HEK293 (cell line): Measurements from ENCODE around the gene CCDC88C.

Experiments
- CTCF ChIA-PET: fragments of 350-600 bp; formaldehyde crosslinking; extraction: SDS; loops from one replicate; lab custom pipeline; 2021; ENCODE audit warnings: antibody characterized with exemption; lab: Yijun Ruan, JAX
- POLR2A ChIA-PET: fragments of 300-600 bp; formaldehyde crosslinking; extraction: SDS; loops from one replicate; lab custom pipeline; 2020; ENCODE audit warnings: antibody characterized with exemption, inconsistent platforms; lab: Yijun Ruan, JAX
- H3K27ac ChIP-seq: fragments of 200-500 bp; sonication (Bioruptor generic); 2 replicates; pipeline ENCODE4 v1.5.1; 2014; ENCODE audit warnings: low read depth, low read length, control low read depth, inconsistent platforms; ENCODE audit errors: extremely low read depth
- H3K36me3 ChIP-seq, 2 experiments: fragments of 200-500 bp in 1 of 2; sonication (Bioruptor generic) in 1 of 2; 1 replicate in 1 of 2; 2 replicates in 1 of 2; pipeline ENCODE4 v1.5.1; 2014 to 2017; ENCODE audit warnings: inconsistent platforms in 2 of 2, low read length in 2 of 2; ENCODE audit not compliant: control insufficient read depth in 2 of 2, insufficient read depth in 1 of 2
- H3K4me1 ChIP-seq: fragments of 200-500 bp; sonication (Bioruptor generic); 2 replicates; pipeline ENCODE4 v1.5.1; 2014; ENCODE audit warnings: mild to moderate bottlenecking, low read length, inconsistent platforms; ENCODE audit not compliant: control insufficient read depth, insufficient read depth
- H3K4me3 ChIP-seq: 2 replicates; pipeline ENCODE4 v1.5.1; 2011; ENCODE audit warnings: low read depth, mild to moderate bottlenecking, control low read depth, low read length, moderate library complexity
- H3K9me3 ChIP-seq: fragments of 200-500 bp; sonication (Bioruptor generic); 2 replicates; pipeline ENCODE4 v1.5.1; 2014; ENCODE audit warnings: low read depth, low read length, inconsistent platforms; ENCODE audit not compliant: control insufficient read depth, insufficient read depth
- EGR2 ChIP-seq: fragments of 450-650 bp; formaldehyde crosslinking; IDR thresholded peaks from 2 replicates; pipeline ENCODE4 v1.5.1; 2016; ENCODE audit warnings: low read depth, missing biosample characterization, missing genetic modification characterization
- KLF10 ChIP-seq: fragments of 450-650 bp; IDR thresholded peaks from 2 replicates; pipeline ENCODE4 v1.5.1; 2018; ENCODE audit warnings: missing biosample characterization, mild to moderate bottlenecking, missing genetic modification characterization
- ZBTB48 ChIP-seq: fragments of 450-650 bp; formaldehyde crosslinking; IDR thresholded peaks from 2 replicates; pipeline ENCODE4 v1.5.1; 2016; ENCODE audit warnings: missing biosample characterization, missing genetic modification characterization
- ZFP37 ChIP-seq: fragments of 450-650 bp; formaldehyde crosslinking; IDR thresholded peaks from 2 replicates; pipeline ENCODE4 v1.5.1; 2016; ENCODE audit warnings: missing biosample characterization, missing genetic modification characterization
- ZNF16 ChIP-seq: fragments of 450-650 bp; formaldehyde crosslinking; IDR thresholded peaks from 2 replicates; pipeline ENCODE4 v1.5.1; 2016; ENCODE audit warnings: low read depth, missing biosample characterization, missing genetic modification characterization
- ZNF2 ChIP-seq: fragments of 450-650 bp; formaldehyde crosslinking; IDR thresholded peaks from 2 replicates; pipeline ENCODE4 v1.5.1; 2016; ENCODE audit warnings: missing biosample characterization, missing genetic modification characterization
- ZNF214 ChIP-seq: fragments of 450-650 bp; formaldehyde crosslinking; IDR thresholded peaks from 2 replicates; pipeline ENCODE4 v1.5.1; 2017; ENCODE audit warnings: missing biosample characterization, mild to moderate bottlenecking, missing genetic modification characterization, borderline replicate concordance
- ZNF302 ChIP-seq: fragments of 450-650 bp; formaldehyde crosslinking; IDR thresholded peaks from 2 replicates; pipeline ENCODE4 v1.5.1; 2016; ENCODE audit warnings: missing biosample characterization, missing genetic modification characterization, low read depth
- ZNF341 ChIP-seq: fragments of 450-650 bp; formaldehyde crosslinking; IDR thresholded peaks from 2 replicates; pipeline ENCODE4; 2016; ENCODE audit warnings: low read depth, missing biosample characterization, missing genetic modification characterization
- ZNF366 ChIP-seq: fragments of 450-650 bp; formaldehyde crosslinking; conservative IDR thresholded peaks from 2 replicates; pipeline ENCODE4 v1.5.1; 2016; ENCODE audit warnings: missing biosample characterization, missing genetic modification characterization
- ZNF404 ChIP-seq: fragments of 450-650 bp; formaldehyde crosslinking; IDR thresholded peaks from 2 replicates; pipeline ENCODE4 v1.5.1; 2017; ENCODE audit warnings: missing biosample characterization, missing genetic modification characterization
- ZNF48 ChIP-seq: fragments of 450-650 bp; formaldehyde crosslinking; IDR thresholded peaks from 2 replicates; pipeline ENCODE4 v1.5.1; 2016; ENCODE audit warnings: missing biosample characterization, missing genetic modification characterization
- ZNF664 ChIP-seq: fragments of 450-650 bp; formaldehyde crosslinking; IDR thresholded peaks from 2 replicates; pipeline ENCODE4 v1.5.1; 2016; ENCODE audit warnings: missing biosample characterization, missing genetic modification characterization
- ZNF768 ChIP-seq: fragments of 450-650 bp; formaldehyde crosslinking; IDR thresholded peaks from 2 replicates; pipeline ENCODE4 v1.5.1; 2018; ENCODE audit warnings: missing biosample characterization, mild to moderate bottlenecking, missing genetic modification characterization
- TF ChIP-seq, protein P1 (sequence below): fragments of 450-650 bp; formaldehyde crosslinking; IDR thresholded peaks from 2 replicates; pipeline ENCODE4 v1.5.1; 2016; ENCODE audit warnings: missing biosample characterization, missing genetic modification characterization
- TF ChIP-seq, protein P2 (sequence below): fragments of 450-650 bp; formaldehyde crosslinking; IDR thresholded peaks from 2 replicates; pipeline ENCODE4 v1.5.1; 2016; ENCODE audit warnings: missing biosample characterization, missing genetic modification characterization
- TF ChIP-seq, protein P3 (sequence below): fragments of 450-650 bp; formaldehyde crosslinking; IDR thresholded peaks from 2 replicates; pipeline ENCODE4 v1.5.1; 2016; ENCODE audit warnings: missing biosample characterization, missing genetic modification characterization, borderline replicate concordance

The CCDC88C gene

DNA sequence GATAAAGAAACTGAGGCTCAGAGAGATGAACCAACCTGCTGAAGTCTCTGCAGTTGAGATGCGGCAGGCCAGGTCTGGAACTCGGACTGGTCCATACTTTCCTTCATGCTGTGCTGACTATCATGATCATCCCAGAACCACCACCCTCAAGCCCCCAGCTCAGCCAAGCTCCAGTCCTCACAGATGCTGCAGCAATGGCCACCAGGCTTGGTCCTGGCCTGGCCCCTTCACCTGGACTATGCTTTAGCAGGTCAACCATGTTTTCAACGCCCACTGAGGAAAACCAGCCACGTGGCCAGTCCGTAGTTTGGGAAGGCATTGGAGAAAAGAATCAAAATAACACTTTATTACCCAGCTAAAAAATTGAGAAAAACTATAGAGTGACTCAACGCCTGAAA is 174.5 kb downstream of the CCDC88C start (continued):
- TF ChIP-seq, protein P1, sequence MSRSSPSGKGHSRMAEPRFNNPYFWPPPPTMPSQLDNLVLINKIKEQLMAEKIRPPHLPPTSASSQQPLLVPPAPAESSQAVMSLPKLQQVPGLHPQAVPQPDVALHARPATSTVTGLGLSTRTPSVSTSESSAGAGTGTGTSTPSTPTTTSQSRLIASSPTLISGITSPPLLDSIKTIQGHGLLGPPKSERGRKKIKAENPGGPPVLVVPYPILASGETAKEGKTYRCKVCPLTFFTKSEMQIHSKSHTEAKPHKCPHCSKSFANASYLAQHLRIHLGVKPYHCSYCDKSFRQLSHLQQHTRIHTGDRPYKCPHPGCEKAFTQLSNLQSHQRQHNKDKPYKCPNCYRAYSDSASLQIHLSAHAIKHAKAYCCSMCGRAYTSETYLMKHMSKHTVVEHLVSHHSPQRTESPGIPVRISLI (tag by site-specific recombination): no peak
- no peak for TF ChIP-seq ZBTB48
- TF ChIP-seq ZFP37 (tag by site-specific recombination): no peak

DNA sequence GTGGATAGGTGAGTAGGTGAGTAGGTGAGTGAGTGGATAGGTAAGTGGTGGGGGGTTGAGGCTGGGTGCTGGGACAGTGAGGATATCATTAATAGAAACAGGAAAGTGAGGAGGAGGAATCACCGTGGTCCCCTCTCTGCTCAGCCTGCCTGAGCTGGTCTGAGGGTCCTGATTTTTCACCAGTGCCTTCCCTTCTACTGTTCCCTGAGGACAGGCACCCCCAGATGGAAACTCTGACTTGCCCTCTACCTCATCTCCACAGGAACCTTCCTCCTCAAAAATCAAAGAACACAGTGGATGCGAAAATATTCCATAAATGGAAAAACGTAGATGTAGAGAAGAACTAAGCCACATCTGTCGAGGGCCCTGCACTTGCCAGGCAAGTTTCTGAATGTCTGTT is 175.0 kb downstream of the CCDC88C start:
- Histone ChIP-seq H3K4me1 (no peaks in the 10 kb centered on the region), H3K4me3 (no peak overlapping the region), H3K36me3 (no peaks in the 10 kb centered on the region), H3K9me3 (no peaks in the 10 kb centered on the region), H3K27ac (no peak overlapping the region)
- ChIA-PET POLR2A (interaction anchor here (0.5 kb wide), 1 partner anchor 19 kb away, joined by 6 read pairs; no protein-coding TSS in a partner anchor), CTCF (interaction anchor here (0.5 to 1.1 kb wide), 2 partner anchors 65 to 339 kb away, joined by 3 read pairs; no protein-coding TSS in a partner anchor)
- TF ChIP-seq ZNF48 (tag by site-specific recombination) (no peak), EGR2 (tag by site-specific recombination) (peak; percentile 17; the same call in 1 of the 2 replicates), ZNF366 (no peak)

DNA sequence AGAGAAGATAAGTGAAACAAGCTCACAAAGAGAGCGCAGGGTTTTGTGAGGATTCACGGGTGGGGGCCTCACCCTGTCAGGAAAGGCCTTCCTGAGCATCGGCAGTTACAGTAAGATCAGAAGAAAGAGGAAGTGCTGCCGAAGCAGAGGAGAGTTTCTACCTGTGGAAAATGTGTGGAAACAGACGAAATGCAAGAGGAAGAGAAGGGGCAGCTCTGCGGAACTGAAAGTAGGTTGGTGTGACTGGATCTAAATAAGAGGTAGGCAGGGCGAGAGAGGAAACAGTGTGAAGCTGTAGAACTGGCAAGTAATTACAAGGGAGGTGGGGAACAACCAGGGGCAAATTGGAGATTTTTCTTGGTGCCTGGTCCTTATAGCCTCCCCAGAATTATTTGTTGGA is 175.8 kb downstream of the CCDC88C start:
- Histone ChIP-seq H3K4me3 (no peak overlapping the region), H3K36me3 (no peaks in the 10 kb centered on the region), H3K9me3 (no peaks in the 10 kb centered on the region), H3K27ac (no peak overlapping the region), H3K4me1 (no peaks in the 10 kb centered on the region)
- no peak for TF ChIP-seq KLF10 (tag by site-specific recombination)
- TF ChIP-seq, protein P2, sequence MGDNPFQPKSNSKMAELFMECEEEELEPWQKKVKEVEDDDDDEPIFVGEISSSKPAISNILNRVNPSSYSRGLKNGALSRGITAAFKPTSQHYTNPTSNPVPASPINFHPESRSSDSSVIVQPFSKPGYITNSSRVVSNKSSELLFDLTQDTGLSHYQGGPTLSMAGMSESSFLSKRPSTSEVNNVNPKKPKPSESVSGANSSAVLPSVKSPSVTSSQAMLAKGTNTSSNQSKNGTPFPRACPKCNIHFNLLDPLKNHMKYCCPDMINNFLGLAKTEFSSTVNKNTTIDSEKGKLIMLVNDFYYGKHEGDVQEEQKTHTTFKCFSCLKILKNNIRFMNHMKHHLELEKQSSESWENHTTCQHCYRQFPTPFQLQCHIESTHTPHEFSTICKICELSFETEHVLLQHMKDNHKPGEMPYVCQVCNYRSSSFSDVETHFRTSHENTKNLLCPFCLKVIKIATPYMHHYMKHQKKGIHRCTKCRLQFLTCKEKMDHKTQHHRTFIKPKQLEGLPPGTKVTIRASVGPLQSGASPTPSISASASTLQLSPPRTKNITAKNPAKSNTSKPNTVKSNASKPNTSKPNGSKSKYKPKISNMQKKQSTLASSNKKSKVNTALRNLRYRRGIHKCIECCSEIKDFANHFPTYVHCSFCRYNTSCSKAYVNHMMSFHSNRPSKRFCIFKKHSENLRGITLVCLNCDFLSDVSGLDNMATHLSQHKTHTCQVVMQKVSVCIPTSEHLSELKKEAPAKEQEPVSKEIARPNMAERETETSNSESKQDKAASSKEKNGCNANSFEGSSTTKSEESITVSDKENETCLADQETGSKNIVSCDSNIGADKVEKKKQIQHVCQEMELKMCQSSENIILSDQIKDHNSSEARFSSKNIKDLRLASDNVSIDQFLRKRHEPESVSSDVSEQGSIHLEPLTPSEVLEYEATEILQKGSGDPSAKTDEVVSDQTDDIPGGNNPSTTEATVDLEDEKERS (tag by site-specific recombination): no peak
- no peak for TF ChIP-seq ZNF404 (tag by site-specific recombination)
- TF ChIP-seq ZNF16: no peak
- no peak for TF ChIP-seq ZNF768
- TF ChIP-seq ZNF2: no peak
- TF ChIP-seq, protein P3, sequence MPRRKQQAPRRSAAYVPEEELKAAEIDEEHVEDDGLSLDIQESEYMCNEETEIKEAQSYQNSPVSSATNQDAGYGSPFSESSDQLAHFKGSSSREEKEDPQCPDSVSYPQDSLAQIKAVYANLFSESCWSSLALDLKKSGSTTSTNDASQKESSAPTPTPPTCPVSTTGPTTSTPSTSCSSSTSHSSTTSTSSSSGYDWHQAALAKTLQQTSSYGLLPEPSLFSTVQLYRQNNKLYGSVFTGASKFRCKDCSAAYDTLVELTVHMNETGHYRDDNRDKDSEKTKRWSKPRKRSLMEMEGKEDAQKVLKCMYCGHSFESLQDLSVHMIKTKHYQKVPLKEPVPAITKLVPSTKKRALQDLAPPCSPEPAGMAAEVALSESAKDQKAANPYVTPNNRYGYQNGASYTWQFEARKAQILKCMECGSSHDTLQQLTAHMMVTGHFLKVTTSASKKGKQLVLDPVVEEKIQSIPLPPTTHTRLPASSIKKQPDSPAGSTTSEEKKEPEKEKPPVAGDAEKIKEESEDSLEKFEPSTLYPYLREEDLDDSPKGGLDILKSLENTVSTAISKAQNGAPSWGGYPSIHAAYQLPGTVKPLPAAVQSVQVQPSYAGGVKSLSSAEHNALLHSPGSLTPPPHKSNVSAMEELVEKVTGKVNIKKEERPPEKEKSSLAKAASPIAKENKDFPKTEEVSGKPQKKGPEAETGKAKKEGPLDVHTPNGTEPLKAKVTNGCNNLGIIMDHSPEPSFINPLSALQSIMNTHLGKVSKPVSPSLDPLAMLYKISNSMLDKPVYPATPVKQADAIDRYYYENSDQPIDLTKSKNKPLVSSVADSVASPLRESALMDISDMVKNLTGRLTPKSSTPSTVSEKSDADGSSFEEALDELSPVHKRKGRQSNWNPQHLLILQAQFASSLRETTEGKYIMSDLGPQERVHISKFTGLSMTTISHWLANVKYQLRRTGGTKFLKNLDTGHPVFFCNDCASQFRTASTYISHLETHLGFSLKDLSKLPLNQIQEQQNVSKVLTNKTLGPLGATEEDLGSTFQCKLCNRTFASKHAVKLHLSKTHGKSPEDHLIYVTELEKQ (tag by site-specific recombination): no peak
- no peak for TF ChIP-seq ZNF302
- TF ChIP-seq ZNF341: no peak
- TF ChIP-seq ZNF664: no peak
- TF ChIP-seq ZNF214 (tag by site-specific recombination): no peak
- ChIA-PET CTCF (no interaction called here), POLR2A (no interaction called here)
